H9 (cell line): Measurements from ENCODE around the gene DGKD. TPM values are rescaled to one million over a fixed set of nuclear protein-coding genes. Genes with fewer than 3 reads are reported as not detected.

Experiments used
- DNase-seq: peaks from one replicate; pipeline ENCODE4 v3.0.0-alpha.2; 2017
- H2AFZ ChIP-seq: one replicate; pipeline ENCODE4 v1.6.1; 2013; ENCODE audit warnings: mild to moderate bottlenecking, low read length, control low read depth, moderate library complexity
- H2AK5ac ChIP-seq: 2 replicates; pipeline ENCODE4 v1.6.1; 2013; ENCODE audit warnings: low read length, control low read depth, mixed read lengths; ENCODE audit not compliant: insufficient read length
- H2BK120ac ChIP-seq: one replicate; pipeline ENCODE4 v1.6.1; 2013; ENCODE audit warnings: low read depth, mild to moderate bottlenecking, low read length, control low read depth, inconsistent platforms; ENCODE audit not compliant: poor library complexity, severe bottlenecking
- H2BK12ac ChIP-seq: 2 replicates; pipeline ENCODE4 v1.6.1; 2013; ENCODE audit warnings: low read length, control low read depth, mixed read lengths, low read depth; ENCODE audit not compliant: insufficient read length
- H2BK15ac ChIP-seq: 2 replicates; pipeline ENCODE4 v1.6.1; 2013; ENCODE audit warnings: low read depth, low read length, control low read depth
- H2BK20ac ChIP-seq: one replicate; pipeline ENCODE4 v1.6.1; 2013; ENCODE audit warnings: low read depth, mild to moderate bottlenecking, low read length, control low read depth, inconsistent platforms; ENCODE audit not compliant: poor library complexity, severe bottlenecking
- H2BK5ac ChIP-seq: 2 replicates; pipeline ENCODE4 v1.6.1; 2013; ENCODE audit warnings: low read length, control low read depth, mixed read lengths; ENCODE audit not compliant: insufficient read length
- H3K14ac ChIP-seq: 2 replicates; pipeline ENCODE4 v1.6.1; 2013; ENCODE audit warnings: low read length, control low read depth; ENCODE audit not compliant: insufficient read depth
- H3K18ac ChIP-seq: 2 replicates; pipeline ENCODE4 v1.6.1; 2013; ENCODE audit warnings: low read depth, mild to moderate bottlenecking, mixed read lengths, low read length, control low read depth; ENCODE audit not compliant: insufficient read length
- H3K23ac ChIP-seq: 2 replicates; pipeline ENCODE4 v1.6.1; 2013; ENCODE audit warnings: low read length, control low read depth, mixed read lengths, low read depth; ENCODE audit not compliant: insufficient read length
- H3K23me2 ChIP-seq: 2 replicates; pipeline ENCODE4 v1.6.1; 2013; ENCODE audit warnings: low read depth, mild to moderate bottlenecking, mixed read lengths, low read length, control low read depth; ENCODE audit not compliant: insufficient read length, poor library complexity, severe bottlenecking
- H3K27ac ChIP-seq: 2 replicates; pipeline ENCODE4 v1.5.1; 2013; ENCODE audit warnings: low read length, control low read depth, mixed read lengths, low read depth; ENCODE audit not compliant: insufficient read length
- H3K27me3 ChIP-seq: 2 replicates; pipeline ENCODE4 v1.6.1; 2013; ENCODE audit warnings: low read length, control low read depth, inconsistent platforms; ENCODE audit not compliant: insufficient read depth
- H3K4ac ChIP-seq: 2 replicates; pipeline ENCODE4 v1.6.1; 2013; ENCODE audit warnings: low read depth, mild to moderate bottlenecking, control low read depth, inconsistent platforms, low read length, moderate library complexity
- H3K4me1 ChIP-seq: 2 replicates; pipeline ENCODE4 v1.6.1; 2013; ENCODE audit warnings: low read length, control low read depth, inconsistent platforms; ENCODE audit not compliant: insufficient read depth
- H3K4me2 ChIP-seq: 2 replicates; pipeline ENCODE4 v1.6.1; 2013; ENCODE audit warnings: low read length, control low read depth, mixed read lengths; ENCODE audit not compliant: insufficient read length, insufficient read depth
- H3K56ac ChIP-seq: 2 replicates; pipeline ENCODE4 v1.6.1; 2013; ENCODE audit warnings: low read depth, mild to moderate bottlenecking, mixed read lengths, low read length, control low read depth; ENCODE audit not compliant: insufficient read length
- H3K79me1 ChIP-seq: 2 replicates; pipeline ENCODE4 v1.6.1; 2013; ENCODE audit warnings: low read depth, mild to moderate bottlenecking, moderate library complexity, low read length, control low read depth, inconsistent platforms; ENCODE audit not compliant: insufficient read depth, poor library complexity, severe bottlenecking
- H3K79me2 ChIP-seq: 2 replicates; pipeline ENCODE4 v1.6.1; 2013; ENCODE audit warnings: low read length, control low read depth, inconsistent platforms; ENCODE audit not compliant: insufficient read depth
- H3K9ac ChIP-seq: 2 replicates; pipeline ENCODE4 v1.6.1; 2013; ENCODE audit warnings: low read length, control low read depth, mixed read lengths; ENCODE audit not compliant: insufficient read length; ENCODE audit errors: extremely low read depth
- H3K9me3 ChIP-seq: one replicate; pipeline ENCODE4 v1.6.1; 2013; ENCODE audit warnings: low read depth, low read length, inconsistent platforms; ENCODE audit not compliant: control insufficient read depth
- H3T11ph ChIP-seq: one replicate; pipeline ENCODE4 v1.6.1; 2013; ENCODE audit warnings: mild to moderate bottlenecking, low read length, control low read depth, inconsistent platforms
- H4K20me1 ChIP-seq: one replicate; pipeline ENCODE4 v1.6.1; 2013; ENCODE audit not compliant: control insufficient read depth, insufficient read length, insufficient read depth
- H4K5ac ChIP-seq: 2 replicates; pipeline ENCODE4 v1.6.1; 2013; ENCODE audit warnings: low read depth, mild to moderate bottlenecking, mixed read lengths, low read length, control low read depth; ENCODE audit not compliant: insufficient read length
- H4K8ac ChIP-seq: replicated peaks from 2 replicates; pipeline ENCODE4 v1.6.1; 2013; ENCODE audit warnings: low read length, control low read depth, mixed read lengths, low read depth; ENCODE audit not compliant: insufficient read length
- H4K91ac ChIP-seq: 2 replicates; pipeline ENCODE4 v1.6.1; 2013; ENCODE audit warnings: low read depth, mild to moderate bottlenecking, moderate library complexity, mixed read lengths, low read length, control low read depth; ENCODE audit not compliant: insufficient read length
- H3K27ac Mint-ChIP-seq, 3 experiments: 2 replicates in 2 of 3; 3 replicates in 1 of 3; pipeline ENCODE4 v1.8.0; 2020 to 2021; ENCODE audit warnings: mixed read lengths in 3 of 3, mild to moderate bottlenecking in 1 of 3, moderate library complexity in 1 of 3
- H3K27me3 Mint-ChIP-seq: 2 replicates; pipeline ENCODE4 v1.8.0; 2021; ENCODE audit warnings: low read depth, mild to moderate bottlenecking, moderate library complexity, mixed read lengths
- H3K36me3 Mint-ChIP-seq, 3 experiments: 2 replicates in 2 of 3; 3 replicates in 1 of 3; pipeline ENCODE4 v1.8.0; 2020 to 2021; ENCODE audit warnings: low read depth in 3 of 3, mixed read lengths in 3 of 3; ENCODE audit not compliant: insufficient read depth in 1 of 3
- H3K4me1 Mint-ChIP-seq, 2 experiments: 2 replicates each; pipeline ENCODE4 v1.8.0; 2020; ENCODE audit warnings: mixed read lengths in 2 of 2
- H3K4me3 Mint-ChIP-seq, 2 experiments: 2 replicates in 1 of 2; 3 replicates in 1 of 2; pipeline ENCODE4 v1.8.0; 2020 to 2021; ENCODE audit warnings: mild to moderate bottlenecking in 2 of 2, mixed read lengths in 2 of 2, moderate library complexity in 1 of 2
- H3K9me3 Mint-ChIP-seq, 2 experiments: 2 replicates in 1 of 2; 3 replicates in 1 of 2; pipeline ENCODE4 v1.8.0; 2020; ENCODE audit warnings: mild to moderate bottlenecking in 2 of 2, mixed read lengths in 2 of 2, moderate library complexity in 1 of 2
- CTCF ChIP-seq: fragments of 200-600 bp; sonication (generic); conservative IDR thresholded peaks from 3 replicates; pipeline ENCODE4 v1.8.0; 2021; ENCODE audit warnings: antibody characterized with exemption, mild to moderate bottlenecking
- WGBS: extraction: QIAGEN DNeasy Blood & Tissue Kit; methylation state at CpG from one replicate; pipeline ENCODE4 v1.1.7; 2013; ENCODE audit warnings: missing lambda C conversion rate, low lambda C conversion rate, mixed read lengths; ENCODE audit not compliant: insufficient read length; ENCODE audit errors: extremely low coverage; 5-methylcytosine and 5-hydroxymethylcytosine counted together
- total RNA-seq: library from RNA; stranded (reverse); gene quantifications from 2 replicates; pipeline ENCODE4 v1.2.1, GENCODE V29; 2021

Gene DGKD
- total RNA-seq, 1 experiment from 2014 or later, result 20.7 TPM

GRCh38 chr2:233336541-233336940 is 17.8 kb upstream of the DGKD start:
- Histone ChIP-seq H3K56ac (no peak overlapping the region), H2BK15ac (no peak overlapping the region), H3K9ac (no peak overlapping the region), H3K4ac (no peak overlapping the region), H3K27me3 (no peaks in the 10 kb centered on the region; the same call in 1 of the 2 replicates), H3K23ac (no peak overlapping the region), H3K79me1 (no peaks in the 10 kb centered on the region), H2AFZ (no peak overlapping the region), H3K4me2 (no peak overlapping the region), H3K27ac (no peak overlapping the region), H3K79me2 (no peaks in the 10 kb centered on the region), H3K18ac (no peak overlapping the region), H2BK20ac (no peak overlapping the region), H4K8ac (no peak overlapping the region), H3K9me3 (no peaks in the 10 kb centered on the region), H3K23me2 (no peaks in the 10 kb centered on the region), H4K20me1 (no peaks in the 10 kb centered on the region), H2AK5ac (no peak overlapping the region), H2BK5ac (no peak overlapping the region), H3T11ph (no peak overlapping the region), H4K91ac (no peak overlapping the region), H3K14ac (no peak overlapping the region), H2BK12ac (no peak overlapping the region), H2BK120ac (no peak overlapping the region), H3K4me1 (no peaks in the 10 kb centered on the region), H4K5ac (no peak overlapping the region)
- DNase-seq, result no peak
- Mint-ChIP-seq H3K27me3 (peaks cover 88% of the 10 kb centered on the region), H3K9me3 (peaks cover 3 to 4% of the 10 kb centered on the region in 2 experiments; a peak in 3 of 5 replicates), H3K36me3 (peaks cover 0 to 3% (median 0%) of the 10 kb centered on the region in 3 experiments; a peak in 1 of 7 replicates), H3K27ac (no peak overlapping the region), H3K4me3 (no peak overlapping the region), H3K4me1 (no peaks in the 10 kb centered on the region)
- TF ChIP-seq CTCF, result no peak
- no CpG with 5 or more reads among the region's 5 CpGs for WGBS
